ENCODE measurements around the gene NOTCH2. TPM values are rescaled to one million over a fixed set of nuclear protein-coding genes. Genes with fewer than 3 reads are reported as not detected.

The NOTCH2 gene
- total RNA-seq, 1 experiment from 2014 or later: 53.7 TPM

DNA sequence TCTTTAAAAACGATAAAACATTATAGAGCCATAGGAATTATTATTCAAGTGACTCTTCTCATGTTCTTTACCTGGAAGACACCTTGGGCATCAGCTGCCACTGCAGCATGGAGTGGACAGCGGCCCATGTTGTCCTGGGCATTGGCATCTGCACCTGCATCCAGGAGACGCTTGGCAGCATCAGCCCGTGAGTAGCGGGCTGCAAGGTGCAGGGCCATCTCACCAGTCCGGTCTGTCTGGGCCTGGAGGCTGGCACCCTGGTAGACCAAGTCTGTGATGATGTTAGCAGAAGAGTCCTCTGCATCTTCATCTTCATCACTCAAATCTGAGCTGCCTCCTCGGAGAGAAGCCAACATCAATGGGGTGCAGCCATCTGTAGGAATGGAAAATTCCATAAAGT lies 150.2 kb downstream of the NOTCH2 start:
- Histone ChIP-seq H3K56ac (ENCODE audit: insufficient read length, low read depth, low read length) (no peak overlapping the region), H4K20me1 (ENCODE audit: control insufficient read depth, insufficient read depth, insufficient read length) (no peaks in the 10 kb centered on the region), H2BK15ac (ENCODE audit: low read depth, low read length) (no peak overlapping the region), H3K18ac (ENCODE audit: insufficient read length, low read depth, low read length) (no peak overlapping the region), H3K14ac (ENCODE audit: insufficient read depth, low read length) (no peak overlapping the region), H4K8ac (replicated peaks; ENCODE audit: insufficient read length, low read depth, low read length) (no peak overlapping the region), H2BK12ac (ENCODE audit: insufficient read length, low read depth, low read length) (no peak overlapping the region), H3K4ac (ENCODE audit: low read depth, low read length) (no peak overlapping the region), H3K79me2 (ENCODE audit: insufficient read depth, low read length) (no peaks in the 10 kb centered on the region), H2BK5ac (ENCODE audit: insufficient read length, low read length) (no peak overlapping the region), H3T11ph (ENCODE audit: low read length) (no peak overlapping the region), H2AFZ (ENCODE audit: low read length) (no peak overlapping the region), H3K23me2 (ENCODE audit: insufficient read length, low read depth, low read length, poor library complexity, severe bottlenecking) (no peaks in the 10 kb centered on the region), H3K4me2 (ENCODE audit: insufficient read depth, insufficient read length, low read length) (no peak overlapping the region), H2BK120ac (ENCODE audit: low read depth, low read length, poor library complexity, severe bottlenecking) (no peak overlapping the region), H3K27ac (ENCODE audit: insufficient read length, low read depth, low read length) (no peak overlapping the region), H3K4me1 (ENCODE audit: insufficient read depth, low read length) (no peaks in the 10 kb centered on the region), H3K9me3 (ENCODE audit: control insufficient read depth, low read depth, low read length) (no peaks in the 10 kb centered on the region), H3K23ac (ENCODE audit: insufficient read length, low read depth, low read length) (no peak overlapping the region), H3K9ac (ENCODE audit: extremely low read depth, insufficient read length, low read length) (no peak overlapping the region), H2AK5ac (ENCODE audit: insufficient read length, low read length) (no peak overlapping the region), H3K79me1 (ENCODE audit: insufficient read depth, low read depth, low read length, poor library complexity, severe bottlenecking) (no peaks in the 10 kb centered on the region), H3K27me3 (ENCODE audit: insufficient read depth, low read length) (no peaks in the 10 kb centered on the region), H4K5ac (ENCODE audit: insufficient read length, low read depth, low read length) (no peak overlapping the region), H2BK20ac (ENCODE audit: low read depth, low read length, poor library complexity, severe bottlenecking) (no peak overlapping the region), H4K91ac (ENCODE audit: insufficient read length, low read depth, low read length) (no peak overlapping the region)
- peaks cover 0 to 2% of the 10 kb centered on the region in 2 experiments; a peak in 2 of 4 replicates for H3K4me1 Mint-ChIP-seq
- no peaks in the 10 kb centered on the region for H3K9me3 Mint-ChIP-seq
- TF ChIP-seq, protein P1, sequence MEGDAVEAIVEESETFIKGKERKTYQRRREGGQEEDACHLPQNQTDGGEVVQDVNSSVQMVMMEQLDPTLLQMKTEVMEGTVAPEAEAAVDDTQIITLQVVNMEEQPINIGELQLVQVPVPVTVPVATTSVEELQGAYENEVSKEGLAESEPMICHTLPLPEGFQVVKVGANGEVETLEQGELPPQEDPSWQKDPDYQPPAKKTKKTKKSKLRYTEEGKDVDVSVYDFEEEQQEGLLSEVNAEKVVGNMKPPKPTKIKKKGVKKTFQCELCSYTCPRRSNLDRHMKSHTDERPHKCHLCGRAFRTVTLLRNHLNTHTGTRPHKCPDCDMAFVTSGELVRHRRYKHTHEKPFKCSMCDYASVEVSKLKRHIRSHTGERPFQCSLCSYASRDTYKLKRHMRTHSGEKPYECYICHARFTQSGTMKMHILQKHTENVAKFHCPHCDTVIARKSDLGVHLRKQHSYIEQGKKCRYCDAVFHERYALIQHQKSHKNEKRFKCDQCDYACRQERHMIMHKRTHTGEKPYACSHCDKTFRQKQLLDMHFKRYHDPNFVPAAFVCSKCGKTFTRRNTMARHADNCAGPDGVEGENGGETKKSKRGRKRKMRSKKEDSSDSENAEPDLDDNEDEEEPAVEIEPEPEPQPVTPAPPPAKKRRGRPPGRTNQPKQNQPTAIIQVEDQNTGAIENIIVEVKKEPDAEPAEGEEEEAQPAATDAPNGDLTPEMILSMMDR (conservative IDR thresholded peaks at IDR 0.05): no peak
- no peak overlapping the region for H3K4me3 Mint-ChIP-seq
- H3K27me3 Mint-ChIP-seq (ENCODE audit: low read depth): no peaks in the 10 kb centered on the region
- peaks cover 24 to 80% (median 56%) of the 10 kb centered on the region in 3 experiments; a peak in 6 of 7 replicates for H3K36me3 Mint-ChIP-seq (ENCODE audit: insufficient read depth in 1 of 3, low read depth in 3 of 3)
- DNase-seq: no peak
- H3K27ac Mint-ChIP-seq: no peak overlapping the region
- WGBS (ENCODE audit: extremely low coverage, insufficient read length, low lambda C conversion rate): no CpG with 5 or more reads among the region's 7 CpGs
